WTC11 (cell line): Measurements from ENCODE around the gene LIMA1.

Source experiments
- ESRRA ChIP-seq: sonication (generic); formaldehyde crosslinking; IDR thresholded peaks from 2 replicates; pipeline ENCODE4 v1.8.1; 2022; ENCODE audit warnings: mild to moderate bottlenecking, missing genetic modification reagents, borderline replicate concordance
- ETV6 ChIP-seq: sonication (generic); formaldehyde crosslinking; IDR thresholded peaks from 2 replicates; pipeline ENCODE4 v1.8.1; 2022; ENCODE audit warnings: mild to moderate bottlenecking, missing genetic modification reagents
- FOXJ3 ChIP-seq: sonication (generic); formaldehyde crosslinking; IDR thresholded peaks from 2 replicates; pipeline ENCODE4 v1.9.0; 2021; ENCODE audit warnings: missing genetic modification reagents, mild to moderate bottlenecking, borderline replicate concordance
- JUN ChIP-seq: sonication (generic); formaldehyde crosslinking; IDR thresholded peaks from 2 replicates; pipeline ENCODE4 v1.8.0; 2023; ENCODE audit warnings: mild to moderate bottlenecking, missing genetic modification reagents
- KAT7 ChIP-seq: sonication (generic); formaldehyde crosslinking; IDR thresholded peaks from 2 replicates; pipeline ENCODE4 v1.8.1; 2023; ENCODE audit warnings: missing genetic modification reagents, mild to moderate bottlenecking, borderline replicate concordance
- SMAD3 ChIP-seq: sonication (generic); formaldehyde crosslinking; IDR thresholded peaks from 2 replicates; pipeline ENCODE4 v1.8.0; 2022; ENCODE audit warnings: missing genetic modification reagents, mild to moderate bottlenecking, borderline replicate concordance
- SMAD4 ChIP-seq: sonication (generic); formaldehyde crosslinking; IDR thresholded peaks from 2 replicates; pipeline ENCODE4 v1.8.0; 2022; ENCODE audit warnings: mild to moderate bottlenecking, missing genetic modification reagents
- SP1 ChIP-seq: sonication (generic); formaldehyde crosslinking; conservative IDR thresholded peaks from 2 replicates; pipeline ENCODE4 v1.8.1; 2022; ENCODE audit warnings: missing genetic modification reagents
- TF ChIP-seq, protein P1 (sequence below): sonication (generic); formaldehyde crosslinking; IDR thresholded peaks from 2 replicates; pipeline ENCODE4 v1.8.0; 2022; ENCODE audit warnings: missing genetic modification reagents
- TF ChIP-seq, protein P2 (sequence below): fragments of 250-450 bp; sonication (Bioruptor Pico); IDR thresholded peaks from 2 replicates; pipeline ENCODE4 v2.1.2; 2022; ENCODE audit warnings: mild to moderate bottlenecking, moderate library complexity
- TF ChIP-seq, protein P3 (sequence below): fragments of 200-600 bp; IDR thresholded peaks from 2 replicates; pipeline ENCODE4 v1.8.0; 2022; ENCODE audit warnings: antibody characterized with exemption
- TF ChIP-seq, protein P4 (sequence below): sonication (generic); formaldehyde crosslinking; IDR thresholded peaks from 2 replicates; pipeline ENCODE4 v1.8.0; 2022; ENCODE audit warnings: mild to moderate bottlenecking, missing genetic modification reagents
- TF ChIP-seq, protein P5 (sequence below): sonication (generic); formaldehyde crosslinking; conservative IDR thresholded peaks from 2 replicates; pipeline ENCODE4 v1.8.1; 2023; ENCODE audit warnings: mild to moderate bottlenecking, low read depth, missing genetic modification reagents, moderate library complexity
- TF ChIP-seq, protein P6 (sequence below): sonication (generic); formaldehyde crosslinking; IDR thresholded peaks from 2 replicates; pipeline ENCODE4 v1.8.1; 2023; ENCODE audit warnings: mild to moderate bottlenecking, missing genetic modification reagents, moderate library complexity

DNA sequence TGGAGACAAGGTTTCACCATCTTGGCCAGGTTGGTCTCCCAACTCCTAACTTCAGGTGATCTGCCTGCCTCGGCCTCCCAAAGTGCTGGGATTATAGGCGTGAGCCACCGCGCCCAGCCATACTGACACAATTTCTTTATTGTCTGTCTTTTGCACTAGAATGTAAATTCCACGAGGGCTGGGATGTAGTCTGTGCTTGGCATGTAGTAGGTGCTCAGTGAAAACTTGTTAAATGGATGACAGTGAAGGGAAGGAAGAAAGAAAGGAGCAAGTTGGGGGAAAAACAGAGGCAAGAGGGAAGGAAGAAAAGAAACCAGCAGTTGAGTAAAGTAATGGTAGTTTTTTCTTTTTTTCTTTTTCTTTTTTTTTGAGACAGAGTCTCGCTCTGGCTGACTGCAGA is 53.1 kb downstream of the LIMA1 start:
- TF ChIP-seq, protein P1, sequence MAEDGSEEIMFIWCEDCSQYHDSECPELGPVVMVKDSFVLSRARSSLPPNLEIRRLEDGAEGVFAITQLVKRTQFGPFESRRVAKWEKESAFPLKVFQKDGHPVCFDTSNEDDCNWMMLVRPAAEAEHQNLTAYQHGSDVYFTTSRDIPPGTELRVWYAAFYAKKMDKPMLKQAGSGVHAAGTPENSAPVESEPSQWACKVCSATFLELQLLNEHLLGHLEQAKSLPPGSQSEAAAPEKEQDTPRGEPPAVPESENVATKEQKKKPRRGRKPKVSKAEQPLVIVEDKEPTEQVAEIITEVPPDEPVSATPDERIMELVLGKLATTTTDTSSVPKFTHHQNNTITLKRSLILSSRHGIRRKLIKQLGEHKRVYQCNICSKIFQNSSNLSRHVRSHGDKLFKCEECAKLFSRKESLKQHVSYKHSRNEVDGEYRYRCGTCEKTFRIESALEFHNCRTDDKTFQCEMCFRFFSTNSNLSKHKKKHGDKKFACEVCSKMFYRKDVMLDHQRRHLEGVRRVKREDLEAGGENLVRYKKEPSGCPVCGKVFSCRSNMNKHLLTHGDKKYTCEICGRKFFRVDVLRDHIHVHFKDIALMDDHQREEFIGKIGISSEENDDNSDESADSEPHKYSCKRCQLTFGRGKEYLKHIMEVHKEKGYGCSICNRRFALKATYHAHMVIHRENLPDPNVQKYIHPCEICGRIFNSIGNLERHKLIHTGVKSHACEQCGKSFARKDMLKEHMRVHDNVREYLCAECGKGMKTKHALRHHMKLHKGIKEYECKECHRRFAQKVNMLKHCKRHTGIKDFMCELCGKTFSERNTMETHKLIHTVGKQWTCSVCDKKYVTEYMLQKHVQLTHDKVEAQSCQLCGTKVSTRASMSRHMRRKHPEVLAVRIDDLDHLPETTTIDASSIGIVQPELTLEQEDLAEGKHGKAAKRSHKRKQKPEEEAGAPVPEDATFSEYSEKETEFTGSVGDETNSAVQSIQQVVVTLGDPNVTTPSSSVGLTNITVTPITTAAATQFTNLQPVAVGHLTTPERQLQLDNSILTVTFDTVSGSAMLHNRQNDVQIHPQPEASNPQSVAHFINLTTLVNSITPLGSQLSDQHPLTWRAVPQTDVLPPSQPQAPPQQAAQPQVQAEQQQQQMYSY (CRISPR knock-in tag), result no peak
- TF ChIP-seq, protein P2, sequence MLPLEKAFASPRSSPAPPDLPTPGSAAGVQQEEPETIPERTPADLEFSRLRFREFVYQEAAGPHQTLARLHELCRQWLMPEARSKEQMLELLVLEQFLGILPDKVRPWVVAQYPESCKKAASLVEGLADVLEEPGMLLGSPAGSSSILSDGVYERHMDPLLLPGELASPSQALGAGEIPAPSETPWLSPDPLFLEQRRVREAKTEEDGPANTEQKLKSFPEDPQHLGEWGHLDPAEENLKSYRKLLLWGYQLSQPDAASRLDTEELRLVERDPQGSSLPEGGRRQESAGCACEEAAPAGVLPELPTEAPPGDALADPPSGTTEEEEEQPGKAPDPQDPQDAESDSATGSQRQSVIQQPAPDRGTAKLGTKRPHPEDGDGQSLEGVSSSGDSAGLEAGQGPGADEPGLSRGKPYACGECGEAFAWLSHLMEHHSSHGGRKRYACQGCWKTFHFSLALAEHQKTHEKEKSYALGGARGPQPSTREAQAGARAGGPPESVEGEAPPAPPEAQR (CRISPR knock-in tag), result no peak
- TF ChIP-seq FOXJ3 (CRISPR knock-in tag) (no peak), ESRRA (CRISPR knock-in tag) (no peak), KAT7 (no peak), SMAD3 (CRISPR knock-in tag) (no peak), SMAD4 (CRISPR knock-in tag) (no peak), SP1 (no peak), JUN (no peak), ETV6 (no peak)
- TF ChIP-seq, protein P3, sequence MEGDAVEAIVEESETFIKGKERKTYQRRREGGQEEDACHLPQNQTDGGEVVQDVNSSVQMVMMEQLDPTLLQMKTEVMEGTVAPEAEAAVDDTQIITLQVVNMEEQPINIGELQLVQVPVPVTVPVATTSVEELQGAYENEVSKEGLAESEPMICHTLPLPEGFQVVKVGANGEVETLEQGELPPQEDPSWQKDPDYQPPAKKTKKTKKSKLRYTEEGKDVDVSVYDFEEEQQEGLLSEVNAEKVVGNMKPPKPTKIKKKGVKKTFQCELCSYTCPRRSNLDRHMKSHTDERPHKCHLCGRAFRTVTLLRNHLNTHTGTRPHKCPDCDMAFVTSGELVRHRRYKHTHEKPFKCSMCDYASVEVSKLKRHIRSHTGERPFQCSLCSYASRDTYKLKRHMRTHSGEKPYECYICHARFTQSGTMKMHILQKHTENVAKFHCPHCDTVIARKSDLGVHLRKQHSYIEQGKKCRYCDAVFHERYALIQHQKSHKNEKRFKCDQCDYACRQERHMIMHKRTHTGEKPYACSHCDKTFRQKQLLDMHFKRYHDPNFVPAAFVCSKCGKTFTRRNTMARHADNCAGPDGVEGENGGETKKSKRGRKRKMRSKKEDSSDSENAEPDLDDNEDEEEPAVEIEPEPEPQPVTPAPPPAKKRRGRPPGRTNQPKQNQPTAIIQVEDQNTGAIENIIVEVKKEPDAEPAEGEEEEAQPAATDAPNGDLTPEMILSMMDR, result no peak
- TF ChIP-seq, protein P4, sequence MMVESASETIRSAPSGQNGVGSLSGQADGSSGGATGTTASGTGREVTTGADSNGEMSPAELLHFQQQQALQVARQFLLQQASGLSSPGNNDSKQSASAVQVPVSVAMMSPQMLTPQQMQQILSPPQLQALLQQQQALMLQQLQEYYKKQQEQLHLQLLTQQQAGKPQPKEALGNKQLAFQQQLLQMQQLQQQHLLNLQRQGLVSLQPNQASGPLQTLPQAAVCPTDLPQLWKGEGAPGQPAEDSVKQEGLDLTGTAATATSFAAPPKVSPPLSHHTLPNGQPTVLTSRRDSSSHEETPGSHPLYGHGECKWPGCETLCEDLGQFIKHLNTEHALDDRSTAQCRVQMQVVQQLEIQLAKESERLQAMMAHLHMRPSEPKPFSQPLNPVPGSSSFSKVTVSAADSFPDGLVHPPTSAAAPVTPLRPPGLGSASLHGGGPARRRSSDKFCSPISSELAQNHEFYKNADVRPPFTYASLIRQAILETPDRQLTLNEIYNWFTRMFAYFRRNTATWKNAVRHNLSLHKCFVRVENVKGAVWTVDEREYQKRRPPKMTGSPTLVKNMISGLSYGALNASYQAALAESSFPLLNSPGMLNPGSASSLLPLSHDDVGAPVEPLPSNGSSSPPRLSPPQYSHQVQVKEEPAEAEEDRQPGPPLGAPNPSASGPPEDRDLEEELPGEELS, result no peak
- TF ChIP-seq, protein P5, sequence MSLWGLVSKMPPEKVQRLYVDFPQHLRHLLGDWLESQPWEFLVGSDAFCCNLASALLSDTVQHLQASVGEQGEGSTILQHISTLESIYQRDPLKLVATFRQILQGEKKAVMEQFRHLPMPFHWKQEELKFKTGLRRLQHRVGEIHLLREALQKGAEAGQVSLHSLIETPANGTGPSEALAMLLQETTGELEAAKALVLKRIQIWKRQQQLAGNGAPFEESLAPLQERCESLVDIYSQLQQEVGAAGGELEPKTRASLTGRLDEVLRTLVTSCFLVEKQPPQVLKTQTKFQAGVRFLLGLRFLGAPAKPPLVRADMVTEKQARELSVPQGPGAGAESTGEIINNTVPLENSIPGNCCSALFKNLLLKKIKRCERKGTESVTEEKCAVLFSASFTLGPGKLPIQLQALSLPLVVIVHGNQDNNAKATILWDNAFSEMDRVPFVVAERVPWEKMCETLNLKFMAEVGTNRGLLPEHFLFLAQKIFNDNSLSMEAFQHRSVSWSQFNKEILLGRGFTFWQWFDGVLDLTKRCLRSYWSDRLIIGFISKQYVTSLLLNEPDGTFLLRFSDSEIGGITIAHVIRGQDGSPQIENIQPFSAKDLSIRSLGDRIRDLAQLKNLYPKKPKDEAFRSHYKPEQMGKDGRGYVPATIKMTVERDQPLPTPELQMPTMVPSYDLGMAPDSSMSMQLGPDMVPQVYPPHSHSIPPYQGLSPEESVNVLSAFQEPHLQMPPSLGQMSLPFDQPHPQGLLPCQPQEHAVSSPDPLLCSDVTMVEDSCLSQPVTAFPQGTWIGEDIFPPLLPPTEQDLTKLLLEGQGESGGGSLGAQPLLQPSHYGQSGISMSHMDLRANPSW, result no peak
- TF ChIP-seq, protein P6, sequence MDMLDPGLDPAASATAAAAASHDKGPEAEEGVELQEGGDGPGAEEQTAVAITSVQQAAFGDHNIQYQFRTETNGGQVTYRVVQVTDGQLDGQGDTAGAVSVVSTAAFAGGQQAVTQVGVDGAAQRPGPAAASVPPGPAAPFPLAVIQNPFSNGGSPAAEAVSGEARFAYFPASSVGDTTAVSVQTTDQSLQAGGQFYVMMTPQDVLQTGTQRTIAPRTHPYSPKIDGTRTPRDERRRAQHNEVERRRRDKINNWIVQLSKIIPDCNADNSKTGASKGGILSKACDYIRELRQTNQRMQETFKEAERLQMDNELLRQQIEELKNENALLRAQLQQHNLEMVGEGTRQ (CRISPR knock-in tag), result no peak
